Ovary (tissue), 9 donors: ENCODE data around the gene RPS25. TPM values are rescaled to one million over a fixed set of nuclear protein-coding genes. Genes with fewer than 3 reads are reported as not detected.

ENCODE experiments used
- DNase-seq, 5 donors: peaks; one replicate each; pipeline ENCODE4 v3.0.0-alpha.2; 2019 to 2020
- H3K27ac ChIP-seq, 2 donors: fragments of 200-600 bp; one replicate each; pipeline versions ENCODE4 v1.5.1 to v1.8.0; 2019 to 2022
- H3K27me3 ChIP-seq: fragments of 200-600 bp; one replicate; pipeline ENCODE4 v1.8.0; 2022
- H3K36me3 ChIP-seq: fragments of 200-600 bp; sonication (generic); one replicate; pipeline ENCODE4 v1.5.1; 2019
- H3K4me1 ChIP-seq: one replicate; pipeline ENCODE4 v1.8.1; 2013; ENCODE audit warnings: mild to moderate bottlenecking, moderate library complexity; ENCODE audit not compliant: insufficient read depth
- H3K4me3 ChIP-seq: fragments of 200-600 bp; sonication (generic); one replicate; pipeline ENCODE4 v1.5.1; 2017
- H3K9me3 ChIP-seq, 2 donors: fragments of 200-600 bp in 1 of 2; sonication (generic) in 1 of 2; one replicate each; pipeline versions ENCODE4 v1.5.1 to v1.8.1; 2013 to 2019; ENCODE audit warnings: mild to moderate bottlenecking in 1 of 2, moderate library complexity in 1 of 2
- CTCF ChIP-seq, 3 donors: fragments of 450-650 bp in 2 of 3; fragments of 200-600 bp in 1 of 3; IDR thresholded peaks; one replicate each; pipeline versions ENCODE4 v1.5.1 to v1.8.0; 2016 to 2022; ENCODE audit warnings: antibody characterized with exemption in 3 of 3, mild to moderate bottlenecking in 1 of 3
- EP300 ChIP-seq: sonication (generic); formaldehyde crosslinking; IDR thresholded peaks from one replicate; pipeline ENCODE4 v1.6.1; 2017; ENCODE audit warnings: antibody characterized with exemption
- POLR2A ChIP-seq: fragments of 450-650 bp; IDR thresholded peaks from one replicate; pipeline ENCODE4 v1.6.1; 2017; ENCODE audit warnings: antibody characterized with exemption, mild to moderate bottlenecking, moderate library complexity
- WGBS, 3 donors: extraction: QIAGEN DNeasy Blood & Tissue Kit in 1 of 3; methylation state at CpG; one replicate each; pipeline versions ENCODE4 v1.1.5 to v1.1.7; 2013 to 2017; 5-methylcytosine and 5-hydroxymethylcytosine counted together
- intact Hi-C, 4 donors: fragments of 100-400 bp; cut with DNase I; formaldehyde crosslinking; loops; one replicate each; pipeline versions ENCODE4 v1.11.0 to v1.15.1; 2022 to 2023
- polyA plus RNA-seq, 2 donors: library from polyadenylated mRNA; stranded (reverse); fragments of 200-250 nt in 1 of 2; fragments of 350-450 nt in 1 of 2; fragmentation: Illumina TruSeq in 1 of 2; extraction: RNeasy Lipid Tissue Mini Kit (QIAGEN cat#74804) in 1 of 2; gene quantifications; one replicate each; pipeline ENCODE4 v1.2.3, GENCODE V29; 2013 to 2014
- total RNA-seq, 7 donors: library from RNA; depleted of rRNA in 2 of 7; stranded (reverse); fragments of >200 nt in 2 of 7; fragmentation: NEBNext Ultra II Directional in 3 of 7; extraction: Animal tissue kit (Norgen Biotek cat#: 25700) in 3 of 7; gene quantifications; one replicate each; pipeline versions ENCODE4 v1.1.0 to v1.2.4, GENCODE V29; 2016 to 2023
- donor health status: DM: no; HTN: no; CAD: no; lungs with moderate emphysema.
- donor health status: DM: no; HTN: no; CAD: no.
- donor health status: Bipolar disorder and iron deficiency.
- donor health status: DM: yes; HTN: yes; CAD: no.
- donor health status: DM: no; HTN: no; CAD: no.
- donor health status: DM: yes; HTN: yes; CAD: no.

Gene RPS25
- total and polyA plus RNA-seq, 9 donors: 1,999 to 7,045 (median 2,845) TPM

- H3K9me3 ChIP-seq: no peaks in the 10 kb centered on the region
- TF ChIP-seq CTCF (IDR thresholded peaks at IDR 0.05) (no peak), EP300 (no peak), POLR2A (no peak)
- H3K4me1 ChIP-seq: peaks cover 2% of the 10 kb centered on the region
- no peak overlapping the region for H3K4me3 ChIP-seq
- no peak overlapping the region for H3K27ac ChIP-seq
- intact Hi-C loops: loop anchor here in 1 of 4 donors (10.0 kb wide), 1 partner anchor 163 kb away; no protein-coding TSS in a partner anchor
- no peaks in the 10 kb centered on the region for H3K36me3 ChIP-seq
- H3K27me3 ChIP-seq: no peaks in the 10 kb centered on the region
- WGBS, 3 donors: 61 to 70% (median 69%) methylated on average over 8 to 9 of the region's 9 CpGs
- no peak for DNase-seq
Observed at GRCh38 chr11:119031912-119032280, 13.8 kb upstream of the RPS25 start.

GRCh38 chr11:119030329-119031047 is 12.3 kb upstream of the RPS25 start, which contains the start of gene SLC37A4:
Gene SLC37A4, minus strand, starts transcription at chr11:119030877.
- TF ChIP-seq CTCF (IDR thresholded peaks at IDR 0.05): peak; percentile 78 to 94 (median 92)
- no peak for TF ChIP-seq EP300
- WGBS, 3 donors: 0% methylated on average over 54 to 67 of the region's 67 CpGs
- intact Hi-C loops: loop anchor here in 1 of 4 donors (10.0 kb wide), 1 partner anchor 164 kb away; no protein-coding TSS in a partner anchor
- Histone ChIP-seq H3K9me3 (no peaks in the 10 kb centered on the region), H3K36me3 (no peaks in the 10 kb centered on the region), H3K27me3 (no peaks in the 10 kb centered on the region), H3K27ac (peak within 1 kb of the TSS; percentile 18 to 68), H3K4me3 (peak within 1 kb of the TSS; percentile 53), H3K4me1 (peaks cover 2% of the 10 kb centered on the region)
- DNase-seq: peak; percentile 96 to 98 (median 98)

- 5 to 10% (median 7%) methylated on average over 13 of the region's 13 CpGs for WGBS, 3 donors
- Histone ChIP-seq H3K27me3 (no peaks in the 10 kb centered on the region), H3K9me3 (no peaks in the 10 kb centered on the region), H3K27ac (peak overlapping the region; percentile 18 to 68), H3K36me3 (no peaks in the 10 kb centered on the region), H3K4me1 (peaks cover 2% of the 10 kb centered on the region), H3K4me3 (peak overlapping the region; percentile 53)
- DNase-seq: no peak
- intact Hi-C loops: loop anchor here in 1 of 4 donors (10.0 kb wide), 1 partner anchor 165 kb away; no protein-coding TSS in a partner anchor
- TF ChIP-seq POLR2A (no peak), EP300 (no peak), CTCF (IDR thresholded peaks at IDR 0.05) (no peak)
Observed at GRCh38 chr11:119030029-119030328, 11.8 kb upstream of the RPS25 start.

GRCh38 chr11:119029340-119030028 is 11.3 kb upstream of the RPS25 start:
- peaks cover 2% of the 10 kb centered on the region for H3K4me1 ChIP-seq
- H3K27ac ChIP-seq: peak overlapping the region in 1 of 2 donors; percentile 68
- H3K4me3 ChIP-seq: peak overlapping the region; percentile 53
- DNase-seq: peak in 2 of 5 donors; percentile 56
- H3K27me3 ChIP-seq: no peaks in the 10 kb centered on the region
- H3K9me3 ChIP-seq: no peaks in the 10 kb centered on the region
- intact Hi-C loops: loop anchor here in 1 of 4 donors (10.0 kb wide), 1 partner anchor 165 kb away; no protein-coding TSS in a partner anchor
- no peak for TF ChIP-seq EP300
- TF ChIP-seq POLR2A: no peak
- TF ChIP-seq CTCF (IDR thresholded peaks at IDR 0.05): no peak
- WGBS, 3 donors: 47 to 58% (median 52%) methylated on average over 10 of the region's 10 CpGs
- H3K36me3 ChIP-seq: no peaks in the 10 kb centered on the region
